Adrenal gland (tissue), 12 donors: ENCODE data around the gene VRK3. TPM values are rescaled to one million over a fixed set of nuclear protein-coding genes. Genes with fewer than 3 reads are reported as not detected.

ENCODE experiments used
- DNase-seq, 7 donors: peaks; one replicate each; pipeline ENCODE4 v3.0.0-alpha.2; 2019 to 2020
- H3K27ac ChIP-seq, 5 donors: fragments of 200-600 bp; sonication (generic) in 4 of 5; 1 replicate in 3 of 5; 2 replicates in 2 of 5; pipeline versions ENCODE4 v1.5.1 to v1.8.0; 2016 to 2020; ENCODE audit warnings: mild to moderate bottlenecking in 1 of 5
- H3K27me3 ChIP-seq: fragments of 200-600 bp; 2 replicates; pipeline ENCODE4 v1.8.0; 2021
- H3K36me3 ChIP-seq, 2 donors: fragments of 200-600 bp; replicated peaks in 1 of 2; 1 replicate in 1 of 2; 2 replicates in 1 of 2; pipeline versions ENCODE4 v1.5.1 to v1.8.0; 2018 to 2022
- H3K4me1 ChIP-seq, 2 donors: fragments of 200-600 bp; replicated peaks in 1 of 2; 1 replicate in 1 of 2; 2 replicates in 1 of 2; pipeline versions ENCODE4 v1.5.1 to v1.8.0; 2018 to 2021
- H3K4me3 ChIP-seq, 4 donors: fragments of 200-600 bp; sonication (generic) in 3 of 4; one replicate each; pipeline ENCODE4 v1.5.1; 2016 to 2018
- H3K9me3 ChIP-seq, 3 donors: fragments of 200-600 bp; sonication (generic) in 1 of 3; replicated peaks in 1 of 3; 1 replicate in 2 of 3; 2 replicates in 1 of 3; pipeline versions ENCODE4 v1.5.1 to v1.8.0; 2016 to 2021
- POLR2A ChIP-seq, 2 donors: fragments of 450-650 bp; IDR thresholded peaks; one replicate each; pipeline ENCODE4 v1.6.1; 2017; ENCODE audit warnings: antibody characterized with exemption in 2 of 2, mild to moderate bottlenecking in 2 of 2, moderate library complexity in 1 of 2
- WGBS, 4 donors: extraction: QIAGEN DNeasy Blood & Tissue Kit in 2 of 4; methylation state at CpG; one replicate each; pipeline versions ENCODE4 v1.1.5 to v1.1.7; 2013 to 2017; 5-methylcytosine and 5-hydroxymethylcytosine counted together
- intact Hi-C, 2 donors: fragments of 100-400 bp; cut with DNase I; formaldehyde crosslinking; loops; one replicate each; pipeline versions ENCODE4 v1.14.1 to v1.15.0; 2022 to 2023
- polyA plus RNA-seq, 3 donors: library from polyadenylated mRNA; stranded (reverse); fragments of 200-250 nt in 2 of 3; fragments of 350-450 nt in 1 of 3; fragmentation: Illumina TruSeq in 1 of 3; extraction: RNeasy Lipid Tissue Mini Kit (QIAGEN cat#74804) in 1 of 3; gene quantifications; one replicate each; pipeline ENCODE4 v1.2.3, GENCODE V29; 2013 to 2014
- total RNA-seq, 9 donors: library from RNA; depleted of rRNA in 4 of 9; stranded (reverse); fragments of >200 nt in 4 of 9; fragments of 120-200 nt in 1 of 9; fragmentation: NEBNext Ultra II Directional in 1 of 9; extraction: Animal tissue kit (Norgen Biotek cat#: 25700) in 1 of 9; gene quantifications; one replicate each; pipeline versions ENCODE4 v1.1.0 to v1.2.4, GENCODE V29; 2013 to 2023
- TF ChIP-seq, protein P1 (sequence below), 6 experiments: fragments of 450-650 bp in 4 of 6; fragments of 200-600 bp in 2 of 6; sonication (generic) in 1 of 6; IDR thresholded peaks; 1 replicate in 5 of 6; 2 replicates in 1 of 6; pipeline versions ENCODE4 v1.5.1 to v1.8.0; 2016 to 2021; ENCODE audit warnings: antibody characterized with exemption in 6 of 6, mild to moderate bottlenecking in 2 of 6, moderate library complexity in 1 of 6
- donor health status: healthy with polysubstance abuse.
- donor health status: Bipolar disorder and iron deficiency.
- donor health status: DM: yes; HTN: yes; CAD: no.
- donor health status: DM: no; HTN: no; CAD: no.
- donor health status: DM: no; HTN: no; CAD: no.
- donor health status: DM: yes; HTN: yes; CAD: no.

The VRK3 gene
- total and polyA plus RNA-seq, 12 donors: 12.1 to 60.3 (median 45.4) TPM

DNA sequence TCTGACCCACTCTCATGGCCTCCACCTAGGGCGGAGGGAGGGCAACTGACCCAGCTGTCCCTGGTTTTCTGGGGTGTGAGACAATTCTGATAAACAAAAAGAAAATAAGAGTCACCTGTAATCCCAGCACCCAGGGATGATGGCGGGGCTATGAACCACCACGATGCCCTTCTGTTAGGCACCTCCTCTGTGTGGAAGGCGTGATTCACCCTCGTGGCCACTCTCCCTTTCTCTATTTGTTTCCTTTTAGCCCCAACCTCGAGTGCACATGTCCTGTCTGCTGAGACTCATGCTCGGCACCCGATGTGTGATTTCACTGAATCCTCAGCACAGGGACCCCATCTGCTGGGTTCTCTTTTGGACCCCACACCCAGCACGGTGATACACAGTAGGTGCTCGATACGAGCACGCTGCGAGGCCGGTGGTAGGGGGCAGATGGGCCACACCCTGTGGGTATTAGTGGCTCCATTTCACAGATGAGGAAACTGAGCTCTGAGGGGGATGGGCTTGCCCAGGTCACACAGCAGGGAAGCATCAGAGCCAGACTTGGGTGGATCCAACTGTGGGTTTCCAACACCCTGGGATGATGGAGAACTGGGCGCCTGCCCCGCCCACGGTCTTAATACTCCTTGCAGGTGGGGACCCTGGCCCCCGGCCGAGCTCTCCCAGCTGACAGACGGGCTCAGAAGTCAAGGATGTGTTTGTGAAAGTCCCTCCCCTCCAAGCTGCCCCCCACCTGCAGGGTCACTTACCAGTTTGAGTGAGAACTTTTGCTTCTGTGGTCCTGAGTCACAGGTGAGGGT lies 24.9 kb downstream of the VRK3 start:
- Histone ChIP-seq H3K27ac (no peak overlapping the region), H3K27me3 (no peaks in the 10 kb centered on the region), H3K9me3 (no peaks in the 10 kb centered on the region), H3K36me3 (peaks cover 0 to 79% of the 10 kb centered on the region in 2 donors), H3K4me1 (peaks cover 10 to 20% of the 10 kb centered on the region in 2 donors), H3K4me3 (no peak overlapping the region)
- intact Hi-C loops: no loop called here
- no peak for TF ChIP-seq POLR2A (IDR thresholded peaks at IDR 0.05)
- TF ChIP-seq, protein P1, sequence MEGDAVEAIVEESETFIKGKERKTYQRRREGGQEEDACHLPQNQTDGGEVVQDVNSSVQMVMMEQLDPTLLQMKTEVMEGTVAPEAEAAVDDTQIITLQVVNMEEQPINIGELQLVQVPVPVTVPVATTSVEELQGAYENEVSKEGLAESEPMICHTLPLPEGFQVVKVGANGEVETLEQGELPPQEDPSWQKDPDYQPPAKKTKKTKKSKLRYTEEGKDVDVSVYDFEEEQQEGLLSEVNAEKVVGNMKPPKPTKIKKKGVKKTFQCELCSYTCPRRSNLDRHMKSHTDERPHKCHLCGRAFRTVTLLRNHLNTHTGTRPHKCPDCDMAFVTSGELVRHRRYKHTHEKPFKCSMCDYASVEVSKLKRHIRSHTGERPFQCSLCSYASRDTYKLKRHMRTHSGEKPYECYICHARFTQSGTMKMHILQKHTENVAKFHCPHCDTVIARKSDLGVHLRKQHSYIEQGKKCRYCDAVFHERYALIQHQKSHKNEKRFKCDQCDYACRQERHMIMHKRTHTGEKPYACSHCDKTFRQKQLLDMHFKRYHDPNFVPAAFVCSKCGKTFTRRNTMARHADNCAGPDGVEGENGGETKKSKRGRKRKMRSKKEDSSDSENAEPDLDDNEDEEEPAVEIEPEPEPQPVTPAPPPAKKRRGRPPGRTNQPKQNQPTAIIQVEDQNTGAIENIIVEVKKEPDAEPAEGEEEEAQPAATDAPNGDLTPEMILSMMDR (IDR thresholded peaks at IDR 0.05): no peak
- WGBS, 4 donors: 79 to 91% (median 91%) methylated on average over 9 to 20 of the region's 20 CpGs
- no peak for DNase-seq

DNA sequence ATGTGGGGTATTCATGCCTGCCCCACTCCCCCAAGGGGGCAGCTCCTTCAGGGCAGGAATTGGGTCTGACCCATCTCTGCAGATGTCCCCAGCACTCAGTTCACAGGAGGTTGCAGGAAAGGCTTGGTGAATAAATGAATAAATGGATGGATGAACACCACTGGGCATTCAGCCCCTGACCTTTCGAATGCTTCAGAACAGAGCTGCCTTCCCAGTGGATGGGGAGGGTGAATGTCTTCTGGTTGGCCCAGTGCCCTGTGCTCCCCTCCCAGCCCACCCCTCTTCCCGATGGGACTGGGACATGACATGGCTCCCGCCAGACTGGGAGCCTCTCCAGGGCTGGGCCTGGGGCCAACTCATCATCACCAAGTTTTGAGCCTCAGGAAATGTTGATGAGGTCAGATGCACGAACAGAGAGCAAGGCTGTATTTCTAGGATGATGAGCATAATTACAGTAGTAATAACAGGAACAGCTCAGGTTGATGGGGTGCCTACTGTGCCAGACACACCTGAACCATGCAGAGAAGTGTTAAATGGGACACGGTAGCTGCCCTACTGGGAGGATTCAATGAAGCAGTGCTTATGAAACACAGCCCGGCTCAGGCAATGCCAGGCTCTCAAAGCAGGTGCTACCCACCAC lies 25.7 kb downstream of the VRK3 start:
- no peak overlapping the region for H3K27ac ChIP-seq
- H3K36me3 ChIP-seq: peaks cover 0 to 81% of the 10 kb centered on the region in 2 donors
- H3K4me1 ChIP-seq: peaks cover 8 to 20% of the 10 kb centered on the region in 2 donors
- TF ChIP-seq, protein P1 (IDR thresholded peaks at IDR 0.05): no peak
- TF ChIP-seq POLR2A (IDR thresholded peaks at IDR 0.05): no peak
- H3K4me3 ChIP-seq: no peak overlapping the region
- intact Hi-C loops: no loop called here
- WGBS, 4 donors: 62 to 83% (median 66%) methylated on average over 3 to 6 of the region's 6 CpGs
- H3K9me3 ChIP-seq: no peaks in the 10 kb centered on the region
- DNase-seq: no peak
- no peaks in the 10 kb centered on the region for H3K27me3 ChIP-seq

DNA sequence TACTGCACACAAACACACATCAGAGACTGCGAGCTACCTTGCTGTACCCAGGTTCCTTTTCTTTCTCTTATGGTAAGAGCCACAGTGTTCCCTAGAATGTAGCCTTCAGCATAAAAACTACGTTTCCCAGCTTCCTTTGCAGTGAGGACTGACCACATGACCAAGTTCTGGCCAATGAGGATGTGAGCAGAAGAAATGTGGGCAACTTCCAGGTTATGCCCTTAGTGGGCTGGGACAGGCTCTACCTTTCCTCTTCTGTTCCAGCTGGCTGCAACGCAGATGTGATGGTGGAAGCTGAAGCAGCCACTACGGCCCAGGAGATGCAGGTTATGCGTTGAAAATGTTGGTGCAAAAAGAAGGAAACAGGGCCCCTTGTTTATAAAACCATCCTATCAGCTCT lies 27.5 kb downstream of the VRK3 start:
- WGBS, 4 donors: 77 to 88% (median 81%) methylated on average over 5 of the region's 5 CpGs
- DNase-seq: no peak
- Histone ChIP-seq H3K4me3 (no peak overlapping the region), H3K36me3 (peaks cover 0 to 81% of the 10 kb centered on the region in 2 donors), H3K27me3 (no peaks in the 10 kb centered on the region), H3K27ac (no peak overlapping the region), H3K4me1 (peaks cover 0 to 10% of the 10 kb centered on the region in 2 donors), H3K9me3 (no peaks in the 10 kb centered on the region)
- intact Hi-C loops: no loop called here
- TF ChIP-seq POLR2A (IDR thresholded peaks at IDR 0.05): no peak
- TF ChIP-seq, protein P1 (IDR thresholded peaks at IDR 0.05): no peak

DNA sequence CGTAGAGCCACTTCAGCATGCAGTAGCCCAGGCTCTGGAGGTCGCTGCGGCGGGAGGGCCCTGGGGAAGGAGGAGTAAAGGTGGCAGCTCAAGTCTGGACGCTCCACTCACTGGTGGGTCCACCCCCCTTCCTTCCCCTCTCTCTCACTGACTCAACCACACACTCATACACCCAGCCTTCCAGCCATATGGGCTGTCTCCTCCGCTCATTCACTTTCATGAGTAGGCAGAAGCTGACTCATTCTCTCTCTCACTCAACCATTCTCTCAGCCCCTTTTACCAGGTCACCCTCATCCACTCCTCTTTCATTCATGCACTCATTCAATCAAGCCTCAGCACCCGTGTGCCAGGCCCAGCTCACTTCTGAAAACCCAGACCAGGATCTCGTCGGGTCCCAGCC lies 36.7 kb downstream of the VRK3 start:
- Histone ChIP-seq H3K9me3 (no peaks in the 10 kb centered on the region), H3K36me3 (peaks cover 0 to 71% of the 10 kb centered on the region in 2 donors), H3K27ac (no peak overlapping the region), H3K4me1 (peaks cover 0 to 2% of the 10 kb centered on the region in 2 donors), H3K4me3 (no peak overlapping the region), H3K27me3 (no peaks in the 10 kb centered on the region)
- no peak for DNase-seq
- intact Hi-C loops: no loop called here
- TF ChIP-seq, protein P1 (IDR thresholded peaks at IDR 0.05): no peak
- no peak for TF ChIP-seq POLR2A (IDR thresholded peaks at IDR 0.05)
- WGBS, 4 donors: 93 to 97% (median 94%) methylated on average over 8 to 9 of the region's 9 CpGs
